C4-2B (cell line): ENCODE data around the gene COL15A1.

Experiments used
- H3K27ac ChIP-seq: fragments of 450-650 bp; 2 replicates; pipeline ENCODE4 v1.5.1; 2017
- CTCF ChIP-seq: fragments of 450-650 bp; conservative IDR thresholded peaks from 2 replicates; pipeline ENCODE4 v1.5.1; 2017; ENCODE audit warnings: mild to moderate bottlenecking
- ZFX ChIP-seq: fragments of 450-650 bp; IDR thresholded peaks from 2 replicates; pipeline ENCODE4 v1.6.1; 2017

The COL15A1 gene

DNA sequence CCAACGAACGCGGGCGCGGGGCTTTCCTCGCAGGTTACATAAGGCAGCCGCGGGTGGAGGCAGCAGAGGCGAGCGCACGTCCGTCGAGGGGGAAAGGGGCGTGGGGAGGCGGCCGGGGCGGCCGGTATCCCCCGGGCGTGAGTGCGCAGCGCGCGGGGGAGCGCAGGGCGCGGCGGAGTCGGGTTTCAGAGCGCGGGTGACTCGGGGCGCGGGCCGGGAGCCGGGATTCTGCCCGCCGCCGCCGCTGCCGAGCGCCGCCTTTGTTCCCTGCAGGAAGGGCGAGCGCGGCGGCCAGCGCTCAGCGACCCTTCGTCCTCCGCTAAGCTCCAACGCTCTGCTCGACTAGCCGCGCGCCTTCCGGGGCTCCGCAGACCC, at the start of gene COL15A1:
TSS of gene COL15A1 (plus strand) at position 226 of the 375 bp plus-strand sequence. CDS start 155 bp downstream, outside the sequence.
- H3K27ac ChIP-seq, result no peak within 1 kb of the TSS

GRCh38 chr9:98894171-98894570, 49.5 kb upstream of the COL15A1 start:
- TF ChIP-seq ZFX (no peak), CTCF (no peak)

More for the DNA sequence above, at the start of gene COL15A1:
- TF ChIP-seq CTCF, result no peak
- no peak for TF ChIP-seq ZFX

GRCh38 chr9:98894761-98895160, 48.9 kb upstream of the COL15A1 start:
- H3K27ac ChIP-seq, result no peak overlapping the region
- TF ChIP-seq CTCF, result no peak
- TF ChIP-seq ZFX, result no peak

More at GRCh38 chr9:98894171-98894570, 49.5 kb upstream of the COL15A1 start:
- no peak overlapping the region for H3K27ac ChIP-seq

- TF ChIP-seq CTCF, result no peak
- TF ChIP-seq ZFX, result no peak
- H3K27ac ChIP-seq, result no peak overlapping the region
These were observed 47.1 kb upstream of the COL15A1 start for GRCh38 chr9:98896632-98897031.

DNA sequence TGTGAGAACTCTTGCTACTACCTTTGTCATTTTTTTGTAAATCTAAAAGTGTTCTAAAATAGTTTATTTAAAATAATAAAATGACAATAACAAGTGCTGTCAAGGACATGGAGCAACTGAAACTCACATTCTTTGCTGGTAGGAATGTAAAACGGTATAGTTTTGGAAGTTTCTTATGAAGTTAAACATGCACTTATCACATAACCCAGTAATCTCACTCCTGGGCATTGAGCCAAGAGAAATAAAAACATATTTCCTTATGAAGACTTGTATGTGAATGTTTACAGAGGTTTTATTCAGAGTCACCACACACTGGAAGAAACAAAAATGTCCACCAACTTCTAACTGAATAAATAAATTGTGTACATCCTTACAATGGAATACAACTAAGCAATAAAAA, 46.0 kb upstream of the COL15A1 start:
- TF ChIP-seq ZFX, result no peak
- no peak for TF ChIP-seq CTCF
- H3K27ac ChIP-seq, result no peak overlapping the region

DNA sequence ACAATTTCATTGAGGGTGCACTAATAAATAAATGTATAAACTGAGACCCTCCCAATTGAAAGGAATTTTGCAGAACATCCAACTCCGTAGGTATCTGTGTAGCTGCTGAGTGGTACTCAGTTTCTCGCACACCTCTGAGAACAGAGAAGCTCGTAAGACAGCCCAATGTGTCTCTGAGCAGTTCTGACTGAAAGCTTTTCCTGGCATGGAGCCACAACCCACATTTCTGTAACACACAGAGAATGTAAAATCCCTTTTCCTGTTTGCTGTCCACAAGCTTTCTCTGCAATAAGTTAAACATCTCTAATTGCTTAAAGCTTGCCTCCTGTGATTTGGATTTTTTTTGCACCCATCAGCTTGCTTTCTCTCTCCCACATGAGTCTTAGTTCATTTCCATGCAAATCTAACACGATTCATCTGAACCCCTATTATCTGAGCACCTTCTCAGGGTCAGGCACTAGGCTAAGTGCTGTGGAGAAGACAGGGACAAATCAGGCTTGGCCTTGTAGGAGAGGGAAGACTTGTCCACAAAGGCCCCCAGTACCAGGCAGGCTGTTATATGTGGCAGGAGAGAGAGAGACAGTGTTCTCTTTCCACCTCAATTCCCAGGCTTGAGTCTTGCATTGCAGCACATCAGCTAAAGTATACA, 44.2 kb upstream of the COL15A1 start:
- TF ChIP-seq CTCF (no peak), ZFX (no peak)
- H3K27ac ChIP-seq, result no peak overlapping the region

- TF ChIP-seq CTCF, result no peak
- TF ChIP-seq ZFX, result no peak
- no peak overlapping the region for H3K27ac ChIP-seq
These were observed 43.5 kb upstream of the COL15A1 start for GRCh38 chr9:98900244-98900643.
